CD4-positive, alpha-beta memory T cell (primary cell): Measurements from ENCODE around the gene METAP1D. TPM values are rescaled to one million over a fixed set of nuclear protein-coding genes. Genes with fewer than 3 reads are reported as not detected.
"Not testable (repeated sequence)": the region's sequence is repeated elsewhere in the genome, so short reads cannot be mapped to it uniquely, and the experiment has no call there.

ENCODE experiments used
- CTCF ChIA-PET: fragments of 350-600 bp; sonication (Branson Sonifier 250); formaldehyde crosslinking; loops from one replicate; lab custom pipeline; 2021; ENCODE audit warnings: inconsistent platforms; ENCODE audit not compliant: partially characterized antibody; lab: Charles Lee
- POLR2A ChIA-PET: fragments of 350-600 bp; sonication (Branson Sonifier 250); formaldehyde crosslinking; loops from one replicate; lab custom pipeline; 2021; ENCODE audit not compliant: partially characterized antibody; lab: Charles Lee
- DNase-seq, 5 donors: peaks; one replicate each; pipeline versions ENCODE4 v3.0.0 to v3.0.0-alpha.2; 2020 to 2022; ENCODE audit warnings: mixed read lengths in 1 of 5
- H3K27ac ChIP-seq: one replicate; pipeline ENCODE4 v1.7.0; 2013; ENCODE audit warnings: low read depth, low read length
- H3K27me3 ChIP-seq: 2 replicates; pipeline ENCODE4 v1.7.0; 2013; ENCODE audit warnings: mild to moderate bottlenecking, low read length, moderate library complexity; ENCODE audit not compliant: insufficient read depth
- H3K36me3 ChIP-seq: 2 replicates; pipeline ENCODE4 v1.7.0; 2013; ENCODE audit warnings: mild to moderate bottlenecking, low read length, moderate library complexity; ENCODE audit not compliant: insufficient read depth
- H3K4me1 ChIP-seq: 2 replicates; pipeline ENCODE4 v1.7.0; 2013; ENCODE audit warnings: mild to moderate bottlenecking, low read length, moderate library complexity; ENCODE audit not compliant: insufficient read depth
- H3K4me3 ChIP-seq, 2 donors: one replicate each; pipeline ENCODE4 v1.7.0; 2013; ENCODE audit warnings: low read length in 2 of 2, mild to moderate bottlenecking in 1 of 2
- H3K9me3 ChIP-seq, 2 donors: one replicate each; pipeline ENCODE4 v1.7.0; 2013; ENCODE audit warnings: low read length in 2 of 2, control low read depth in 1 of 2; ENCODE audit not compliant: control insufficient read depth in 1 of 2
- H3K27ac Mint-ChIP-seq, 7 donors: one replicate each; pipeline ENCODE4 v1.8.0; 2020 to 2021; ENCODE audit warnings: mixed read lengths in 7 of 7, mild to moderate bottlenecking in 6 of 7, inconsistent platforms in 3 of 7, moderate library complexity in 3 of 7
- H3K27me3 Mint-ChIP-seq, 2 donors: one replicate each; pipeline ENCODE4 v1.8.0; 2020 to 2021; ENCODE audit warnings: mixed read lengths in 2 of 2
- H3K36me3 Mint-ChIP-seq, 2 donors: one replicate each; pipeline ENCODE4 v1.8.0; 2020 to 2021; ENCODE audit warnings: mixed read lengths in 2 of 2, inconsistent platforms in 1 of 2, mild to moderate bottlenecking in 1 of 2
- H3K4me1 Mint-ChIP-seq, 4 donors: one replicate each; pipeline ENCODE4 v1.8.0; 2020 to 2021; ENCODE audit warnings: mixed read lengths in 4 of 4, mild to moderate bottlenecking in 1 of 4
- H3K4me3 Mint-ChIP-seq, 8 donors: one replicate each; pipeline ENCODE4 v1.8.0; 2020 to 2021; ENCODE audit warnings: mixed read lengths in 8 of 8, mild to moderate bottlenecking in 7 of 8, moderate library complexity in 6 of 8, inconsistent platforms in 3 of 8
- H3K9me3 Mint-ChIP-seq, 8 donors: one replicate each; pipeline ENCODE4 v1.8.0; 2020 to 2021; ENCODE audit warnings: mixed read lengths in 8 of 8, mild to moderate bottlenecking in 5 of 8, inconsistent platforms in 3 of 8, moderate library complexity in 1 of 8
- intact Hi-C: fragments of 100-400 bp; cut with micrococcal nuclease; formaldehyde crosslinking; loops from one replicate; pipeline ENCODE4 v1.15.1; 2023
- polyA plus RNA-seq, 2 donors: library from polyadenylated mRNA; unstranded; fragments of 300-500 nt; fragmentation: Illumina TruSeq; gene quantifications; one replicate each; pipeline ENCODE4 v1.2.3, GENCODE V29; 2021
- total RNA-seq, 2 experiments: library from RNA; stranded (reverse); gene quantifications; one replicate each; pipeline ENCODE4 v1.2.3, GENCODE V29; 2021

METAP1D gene
- total and polyA plus RNA-seq, 4 experiments from 2014 or later, result 3.5 to 7.3 (median 6.5) TPM

DNA sequence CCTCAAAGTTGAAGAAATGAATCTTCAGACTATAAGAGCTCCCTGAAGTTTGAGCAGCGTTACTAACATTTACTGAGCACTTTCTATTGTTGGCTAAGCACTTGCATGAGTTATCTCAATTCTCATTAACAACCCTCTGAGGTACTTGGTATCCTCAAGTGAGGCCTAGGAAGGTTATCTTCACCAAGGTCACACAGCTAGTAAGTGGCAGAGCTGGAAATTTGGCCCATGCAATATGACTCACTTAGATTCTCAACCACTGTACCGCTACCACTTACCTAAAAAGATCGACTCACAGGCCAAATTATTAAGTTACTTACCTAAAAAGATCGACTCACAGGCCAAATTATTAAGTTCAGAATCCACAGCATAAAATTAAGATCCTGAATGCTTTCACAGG is 8.7 kb upstream of the METAP1D start:
- Histone ChIP-seq H3K9me3 (no peaks in the 10 kb centered on the region), H3K4me1 (no peaks in the 10 kb centered on the region), H3K4me3 (no peak overlapping the region), H3K36me3 (no peaks in the 10 kb centered on the region), H3K27ac (no peak overlapping the region), H3K27me3 (no peaks in the 10 kb centered on the region)
- Mint-ChIP-seq H3K4me1 (peaks cover 0 to 5% (median 3%) of the 10 kb centered on the region in 4 donors), H3K4me3 (no peak overlapping the region), H3K36me3 (peaks cover 0 to under 1% of the 10 kb centered on the region in 2 donors), H3K27ac (peak overlapping the region in 1 of 7 donors; percentile 50), H3K9me3 (peaks cover 0 to 2% (median 0%) of the 10 kb centered on the region in 8 donors), H3K27me3 (peaks cover 6 to 13% of the 10 kb centered on the region in 2 donors)
- CTCF ChIA-PET, result interaction anchor here (1.4 kb wide), 1 partner anchor 8 kb away, joined by 3 read pairs; the partner anchor contains the start of gene METAP1D
- intact Hi-C loops, result loop anchor here (10.0 kb wide), 1 partner anchor 114 kb away; the partner anchor contains the start of gene DLX2
- POLR2A ChIA-PET, result no interaction called here
- no peak for DNase-seq

DNA sequence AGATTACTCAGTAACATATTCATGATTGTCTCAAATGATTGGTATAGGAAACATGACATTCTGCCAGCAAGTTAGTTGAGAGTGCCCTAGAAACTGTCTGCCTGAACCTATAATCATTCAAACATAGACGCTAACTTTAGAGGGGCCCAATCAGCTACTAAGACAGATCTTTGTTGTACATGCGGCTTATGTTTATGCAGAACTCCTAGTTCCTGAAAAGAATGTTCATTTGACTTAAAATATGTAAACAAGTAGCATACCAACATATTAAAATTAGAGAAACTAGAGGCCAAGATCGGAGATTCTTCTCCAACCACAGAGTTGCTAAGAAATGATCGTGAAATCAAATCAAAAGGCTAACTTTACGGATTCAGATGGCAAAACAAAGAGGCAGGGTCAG is 4.2 kb upstream of the METAP1D start:
- POLR2A ChIA-PET, result no interaction called here
- Histone ChIP-seq H3K4me1 (peaks cover 12% of the 10 kb centered on the region), H3K4me3 (no peak overlapping the region), H3K27me3 (no peaks in the 10 kb centered on the region), H3K9me3 (no peaks in the 10 kb centered on the region), H3K27ac (no peak overlapping the region), H3K36me3 (no peaks in the 10 kb centered on the region)
- peaks cover 4 to 13% of the 10 kb centered on the region in 2 donors for H3K27me3 Mint-ChIP-seq
- no peak overlapping the region for H3K27ac Mint-ChIP-seq
- H3K9me3 Mint-ChIP-seq, result no peaks in the 10 kb centered on the region
- no peak for DNase-seq
- intact Hi-C loops, result loop anchor here (10.0 kb wide), 1 partner anchor 109 kb away; the partner anchor contains the start of gene DLX2
- H3K4me3 Mint-ChIP-seq, result no peak overlapping the region
- CTCF ChIA-PET, result no interaction called here
- H3K4me1 Mint-ChIP-seq, result peaks cover 12 to 22% (median 16%) of the 10 kb centered on the region in 4 donors
- H3K36me3 Mint-ChIP-seq, result no peaks in the 10 kb centered on the region

DNA sequence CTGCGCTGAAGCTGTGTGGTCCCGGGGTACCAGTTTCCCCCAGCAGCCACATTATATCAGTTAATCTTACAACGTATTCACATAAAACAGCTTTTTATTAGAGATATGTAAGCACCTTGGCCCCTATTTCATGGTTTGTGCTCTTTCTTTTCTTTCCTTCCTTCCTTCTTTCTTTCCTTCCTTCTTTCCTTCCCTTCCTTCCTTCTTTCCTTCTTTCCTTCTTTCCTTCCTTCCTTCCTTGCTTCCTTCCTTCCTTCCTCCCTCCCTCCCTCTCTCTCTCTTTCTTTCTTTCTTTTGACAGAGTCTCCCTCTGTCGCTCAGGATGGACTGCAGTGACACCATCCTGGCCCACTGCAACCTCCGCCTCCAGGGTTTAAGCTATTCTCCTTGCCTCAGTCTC is 3.7 kb upstream of the METAP1D start:
- CTCF ChIA-PET, result no interaction called here
- no peaks in the 10 kb centered on the region for H3K9me3 ChIP-seq
- H3K4me1 Mint-ChIP-seq, result peaks cover 9 to 20% (median 16%) of the 10 kb centered on the region in 4 donors
- no peak overlapping the region for H3K4me3 ChIP-seq
- intact Hi-C loops, result loop anchor here (10.0 kb wide), 1 partner anchor 109 kb away; the partner anchor contains the start of gene DLX2
- H3K27me3 ChIP-seq, result no peaks in the 10 kb centered on the region
- H3K4me3 Mint-ChIP-seq, result no peak overlapping the region
- H3K27ac Mint-ChIP-seq, result peak overlapping the region in 1 of 7 donors; percentile 18
- H3K36me3 ChIP-seq, result no peaks in the 10 kb centered on the region
- peaks cover 0 to 1% (median 0%) of the 10 kb centered on the region in 8 donors for H3K9me3 Mint-ChIP-seq
- no peak overlapping the region for H3K27ac ChIP-seq
- no peak for DNase-seq
- H3K36me3 Mint-ChIP-seq, result no peaks in the 10 kb centered on the region
- H3K4me1 ChIP-seq, result peaks cover 12% of the 10 kb centered on the region
- peaks cover 4 to 13% of the 10 kb centered on the region in 2 donors for H3K27me3 Mint-ChIP-seq
- POLR2A ChIA-PET, result no interaction called here

DNA sequence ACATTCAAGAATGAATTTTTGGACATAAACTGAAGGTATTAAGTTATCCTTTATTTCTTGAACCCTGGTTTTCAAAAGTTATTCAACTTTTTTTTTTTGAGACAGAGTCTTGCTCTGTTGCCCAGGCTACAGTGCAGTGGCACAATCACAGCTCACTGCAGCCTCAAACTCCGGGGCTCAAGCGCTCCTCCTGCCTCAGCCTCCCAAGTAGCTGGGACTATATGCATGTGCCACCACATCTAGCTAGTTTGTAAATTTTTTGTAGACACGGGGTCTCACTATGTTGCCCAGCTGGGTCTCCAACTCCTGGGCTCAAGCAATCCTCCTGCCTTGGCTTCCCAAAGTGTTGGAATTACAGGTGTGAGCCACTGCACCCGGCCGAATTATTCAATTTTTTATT is 2.7 kb upstream of the METAP1D start:
- DNase-seq, POLR2A ChIA-PET, H3K36me3 Mint-ChIP-seq, H3K27me3 ChIP-seq, H3K9me3 Mint-ChIP-seq, H3K4me3 ChIP-seq, H3K36me3 ChIP-seq, H3K27ac Mint-ChIP-seq, H3K9me3 ChIP-seq, H3K27ac ChIP-seq, CTCF ChIA-PET: not testable (repeated sequence)
- peaks cover 4 to 12% of the 10 kb centered on the region in 2 donors for H3K27me3 Mint-ChIP-seq
- intact Hi-C loops, result loop anchor here (10.0 kb wide), 1 partner anchor 108 kb away; the partner anchor contains the start of gene DLX2
- H3K4me3 Mint-ChIP-seq, result peak overlapping the region in 1 of 8 donors; percentile 21
- peaks cover 12% of the 10 kb centered on the region for H3K4me1 ChIP-seq
- H3K4me1 Mint-ChIP-seq, result peaks cover 8 to 20% (median 14%) of the 10 kb centered on the region in 4 donors

DNA sequence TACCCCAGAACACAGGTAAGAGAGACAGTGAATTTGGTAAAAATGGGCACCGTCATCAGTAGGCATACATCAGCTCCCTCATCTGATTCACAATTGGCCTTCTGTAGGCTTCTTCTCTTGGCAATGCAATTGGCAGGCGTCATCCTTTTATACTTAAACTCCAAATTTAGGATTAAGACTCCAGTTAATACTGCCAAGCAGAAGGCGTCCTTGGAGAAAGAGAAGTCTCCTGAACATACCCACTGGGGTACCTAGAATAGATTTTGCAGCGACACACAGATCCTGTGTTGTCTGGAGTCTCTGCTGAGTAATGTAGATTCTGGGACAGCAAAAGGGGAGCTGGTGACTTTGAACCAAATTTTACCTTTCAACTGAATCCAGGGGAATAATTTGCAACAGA is 592 bp upstream of the METAP1D start:
- Histone ChIP-seq H3K9me3 (no peaks in the 10 kb centered on the region), H3K27me3 (no peaks in the 10 kb centered on the region), H3K4me3 (peak overlapping the region; percentile 3 to 88), H3K27ac (peak overlapping the region; percentile 34), H3K4me1 (peaks cover 12% of the 10 kb centered on the region), H3K36me3 (no peaks in the 10 kb centered on the region)
- Mint-ChIP-seq H3K4me1 (peaks cover 8 to 20% (median 14%) of the 10 kb centered on the region in 4 donors), H3K9me3 (peaks cover 0 to 2% (median 0%) of the 10 kb centered on the region in 8 donors), H3K4me3 (peak overlapping the region; percentile 79 to 92 (median 84)), H3K36me3 (no peaks in the 10 kb centered on the region), H3K27me3 (peaks cover 2 to 9% of the 10 kb centered on the region in 2 donors), H3K27ac (peak overlapping the region in 6 of 7 donors; percentile 47 to 83 (median 72))
- DNase-seq, result no peak
- ChIA-PET CTCF (interaction anchor here (0.9 kb wide), 1 partner anchor 8 kb away, joined by 3 read pairs; no protein-coding TSS in a partner anchor), POLR2A (interaction anchor here (0.6 to 1.7 kb wide), 3 partner anchors 14 to 450 kb away, joined by 3 read pairs; partner anchors contain the start of gene DLX2)
- intact Hi-C loops, result loop anchor here (1.0 to 10.0 kb wide), 3 partner anchors 77 to 106 kb away; partner anchors contain the start of genes DLX2, HAT1 and SLC25A12

DNA sequence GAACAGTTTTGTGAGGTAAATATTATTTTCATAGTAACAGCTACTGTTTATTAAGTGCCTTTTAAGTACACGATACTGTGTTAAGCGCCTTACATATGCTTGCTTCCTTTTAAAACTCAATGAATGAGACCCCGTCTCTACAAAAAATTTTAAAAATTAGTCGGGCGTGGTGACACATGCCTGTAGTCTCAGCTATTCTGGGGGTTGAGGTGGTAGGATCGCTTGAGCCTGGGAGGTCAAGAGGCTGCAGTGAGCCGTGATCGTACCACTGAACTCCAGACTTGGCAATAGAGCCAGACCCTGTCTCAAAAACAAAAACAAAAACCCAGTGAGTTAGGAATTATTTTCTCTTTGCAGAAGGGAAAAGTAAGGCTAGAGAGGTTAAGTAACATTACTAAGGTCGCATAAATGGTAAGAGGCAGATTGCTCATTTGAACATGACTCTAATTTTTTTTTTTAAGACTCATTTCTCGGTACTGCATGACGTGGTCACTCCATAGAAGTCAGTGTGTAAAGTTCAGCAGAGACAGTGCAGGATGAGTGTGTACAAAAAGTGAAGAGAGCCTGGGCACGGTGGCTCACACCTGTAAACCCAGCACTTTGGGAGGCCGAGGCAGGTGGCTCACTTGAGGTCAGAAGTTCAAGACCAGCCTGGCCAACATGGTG is 1.1 kb downstream of the METAP1D start:
- no peaks in the 10 kb centered on the region for H3K27me3 ChIP-seq
- Mint-ChIP-seq H3K4me3 (peak overlapping the region; percentile 88 to 98 (median 93)), H3K9me3 (peaks cover 0 to 2% (median 0%) of the 10 kb centered on the region in 8 donors), H3K4me1 (peaks cover 8 to 20% (median 14%) of the 10 kb centered on the region in 4 donors), H3K36me3 (no peaks in the 10 kb centered on the region), H3K27ac (peak overlapping the region in 3 of 7 donors; percentile 74 to 93 (median 93)), H3K27me3 (no peaks in the 10 kb centered on the region)
- H3K36me3 ChIP-seq, result no peaks in the 10 kb centered on the region
- CTCF ChIA-PET, result no interaction called here
- POLR2A ChIA-PET, result interaction anchor here (1.0 to 1.7 kb wide), 4 partner anchors 13 to 461 kb away, joined by 3 to 7 read pairs (median 4); partner anchors contain the start of gene HAT1
- no peaks in the 10 kb centered on the region for H3K9me3 ChIP-seq
- intact Hi-C loops, result no loop called here
- no peak overlapping the region for H3K27ac ChIP-seq
- no peak overlapping the region for H3K4me3 ChIP-seq
- peaks cover 12% of the 10 kb centered on the region for H3K4me1 ChIP-seq
- DNase-seq, result no peak

DNA sequence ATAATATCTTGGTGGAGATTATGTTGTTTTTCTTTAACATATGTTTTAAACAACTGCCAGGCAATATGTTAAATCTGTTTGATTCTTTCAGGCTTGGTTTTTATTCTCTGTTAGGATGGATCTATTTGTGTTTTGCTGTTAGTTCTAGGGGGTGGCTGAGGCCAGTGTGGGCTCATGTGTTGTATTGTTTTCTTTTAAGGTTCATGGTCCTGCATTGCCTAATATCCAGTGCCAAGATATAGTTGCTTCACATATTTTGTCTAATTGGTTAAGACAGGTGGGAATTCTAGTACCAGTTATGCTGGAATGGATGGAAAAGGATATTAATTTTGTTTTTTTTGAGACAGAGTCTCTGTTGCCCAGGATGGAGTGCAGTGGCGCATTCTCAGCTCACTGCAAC is 7.6 kb downstream of the METAP1D start:
- Mint-ChIP-seq H3K4me3 (no peak overlapping the region), H3K27me3 (no peaks in the 10 kb centered on the region), H3K4me1 (peaks cover 14 to 19% (median 18%) of the 10 kb centered on the region in 4 donors), H3K9me3 (peaks cover 0 to 2% (median 0%) of the 10 kb centered on the region in 8 donors), H3K36me3 (peaks cover 0 to 11% of the 10 kb centered on the region in 2 donors), H3K27ac (no peak overlapping the region)
- no peaks in the 10 kb centered on the region for H3K27me3 ChIP-seq
- no peaks in the 10 kb centered on the region for H3K36me3 ChIP-seq
- no peak overlapping the region for H3K4me3 ChIP-seq
- DNase-seq, result no peak
- no peaks in the 10 kb centered on the region for H3K9me3 ChIP-seq
- POLR2A ChIA-PET, result no interaction called here
- intact Hi-C loops, result no loop called here
- H3K4me1 ChIP-seq, result peaks cover 14% of the 10 kb centered on the region
- no peak overlapping the region for H3K27ac ChIP-seq
- CTCF ChIA-PET, result no interaction called here
